Measurements from ENCODE around the gene IL12RB2.

Gene IL12RB2

DNA sequence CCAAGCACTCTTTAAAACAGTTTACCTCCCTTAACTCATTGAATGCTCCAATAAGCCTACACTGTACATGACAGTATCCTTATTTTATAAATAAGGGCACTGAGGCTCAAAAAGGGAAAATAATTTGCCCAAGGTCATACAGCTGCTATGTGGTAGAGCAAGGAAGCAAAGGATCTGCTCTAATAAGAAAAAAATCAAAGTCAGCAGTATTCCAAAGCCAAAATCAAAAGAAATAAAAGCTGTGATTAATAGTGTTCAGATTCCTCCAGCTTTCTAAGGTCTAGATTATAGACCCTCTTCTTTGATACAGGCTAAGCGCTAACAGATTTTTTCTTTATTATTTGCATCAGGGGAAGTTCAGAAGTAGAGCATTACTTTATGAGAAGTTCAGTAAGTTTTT is 39.3 kb downstream of the IL12RB2 start:
- Histone ChIP-seq H3K9me3 (no peaks in the 10 kb centered on the region), H3K27me3 (ENCODE audit: low read depth) (no peaks in the 10 kb centered on the region), H3K36me3 (replicated peaks) (no peaks in the 10 kb centered on the region), H3K4me3 (no peak overlapping the region), H3K4me1 (peaks cover 12% of the 10 kb centered on the region)
- in situ Hi-C loops (cut with MboI; ENCODE audit: low sequenced_read_pairs) = loop anchor here (5.0 kb wide), 1 partner anchor 145 kb away; no protein-coding TSS in a partner anchor
- no peak for DNase-seq (ENCODE audit: low spot score in 2 of 2)

GRCh38 chr1:67347688-67348472 is 40.2 kb downstream of the IL12RB2 start:
- Histone ChIP-seq H3K4me1 (peaks cover 8% of the 10 kb centered on the region), H3K36me3 (replicated peaks) (no peaks in the 10 kb centered on the region), H3K27me3 (ENCODE audit: low read depth) (no peaks in the 10 kb centered on the region), H3K4me3 (no peak overlapping the region), H3K9me3 (no peaks in the 10 kb centered on the region)
- DNase-seq (ENCODE audit: low spot score in 2 of 2) = peak; percentile 60 to 65
- in situ Hi-C loops (cut with MboI; ENCODE audit: low sequenced_read_pairs) = loop anchor here (5.0 kb wide), 1 partner anchor 144 kb away; no protein-coding TSS in a partner anchor

DNA sequence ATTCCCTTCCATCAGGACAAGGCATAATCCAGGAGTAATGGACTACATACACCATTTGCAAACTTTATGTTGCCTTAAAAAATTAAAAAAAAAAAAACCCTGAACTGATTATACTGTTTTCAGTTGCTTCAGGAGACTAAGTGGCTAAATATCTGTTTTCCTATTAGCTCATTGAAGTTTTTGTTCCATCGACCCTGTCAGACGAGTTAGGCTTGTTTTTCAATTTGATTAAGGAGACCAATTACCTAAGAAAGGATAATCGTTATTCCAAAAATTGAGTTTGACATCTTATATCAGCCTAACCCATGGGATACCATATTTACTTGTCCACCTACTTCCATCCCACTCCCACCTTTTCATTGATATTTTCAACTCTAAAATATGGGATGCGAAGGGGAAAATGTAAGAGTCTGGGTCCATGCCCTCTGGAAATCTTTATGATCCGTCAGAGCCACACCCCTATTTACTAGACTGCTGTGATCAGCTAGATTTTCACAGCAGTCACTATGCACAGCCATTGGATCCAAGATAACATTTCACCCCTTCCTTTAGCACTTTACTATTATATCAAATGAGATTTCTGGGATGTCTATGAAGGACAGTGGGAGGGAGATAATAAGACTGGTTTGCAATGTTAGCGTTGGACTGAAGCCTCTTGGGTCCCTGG is 41.0 kb downstream of the IL12RB2 start:
- Histone ChIP-seq H3K9me3 (no peaks in the 10 kb centered on the region), H3K4me3 (no peak overlapping the region), H3K36me3 (replicated peaks) (no peaks in the 10 kb centered on the region), H3K4me1 (peaks cover 8% of the 10 kb centered on the region; the same call in 1 of the 2 replicates), H3K27me3 (ENCODE audit: low read depth) (no peaks in the 10 kb centered on the region)
- DNase-seq (ENCODE audit: low spot score in 2 of 2) = no peak
- in situ Hi-C loops (cut with MboI; ENCODE audit: low sequenced_read_pairs) = loop anchor here (5.0 kb wide), 1 partner anchor 144 kb away; no protein-coding TSS in a partner anchor

DNA sequence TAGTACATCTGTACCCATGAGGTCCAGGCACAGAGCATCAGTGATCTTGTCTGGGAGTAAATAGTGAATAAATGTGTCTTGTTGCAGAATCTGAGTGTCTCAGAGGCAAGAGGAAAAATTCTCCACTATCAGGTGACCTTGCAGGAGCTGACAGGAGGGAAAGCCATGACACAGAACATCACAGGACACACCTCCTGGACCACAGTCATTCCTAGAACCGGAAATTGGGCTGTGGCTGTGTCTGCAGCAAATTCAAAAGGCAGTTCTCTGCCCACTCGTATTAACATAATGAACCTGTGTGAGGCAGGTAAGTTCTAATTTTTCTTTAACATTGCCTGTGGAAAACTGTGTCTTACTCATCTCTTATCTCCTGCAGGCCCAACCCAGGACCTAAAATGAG is 43.1 kb downstream of the IL12RB2 start:
- Histone ChIP-seq H3K9me3 (no peaks in the 10 kb centered on the region), H3K27me3 (ENCODE audit: low read depth) (no peaks in the 10 kb centered on the region), H3K4me3 (no peak overlapping the region), H3K36me3 (replicated peaks) (no peaks in the 10 kb centered on the region), H3K4me1 (no peaks in the 10 kb centered on the region)
- in situ Hi-C loops (cut with MboI; ENCODE audit: low sequenced_read_pairs) = no loop called here
- no peak for DNase-seq (ENCODE audit: low spot score in 2 of 2)

DNA sequence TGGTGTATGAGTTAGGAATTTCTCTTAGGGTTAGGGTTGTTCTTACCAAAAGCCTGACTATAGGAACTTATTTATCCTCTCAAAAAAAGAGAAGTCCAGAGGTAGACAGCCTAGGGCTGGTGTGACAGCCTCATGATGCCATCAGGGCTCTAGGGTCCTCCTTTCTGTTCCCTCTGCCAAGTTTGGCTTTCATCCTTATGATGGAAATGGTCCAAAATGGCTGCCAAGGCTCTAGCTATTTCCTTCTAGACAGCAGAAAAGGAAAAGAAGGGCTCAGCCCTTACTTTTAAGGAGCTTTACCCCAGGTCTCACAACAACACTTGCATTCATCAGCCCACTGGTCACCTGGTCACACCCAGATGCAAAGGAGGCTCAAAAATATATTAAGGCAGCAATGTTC is 44.5 kb downstream of the IL12RB2 start:
- no peaks in the 10 kb centered on the region for H3K36me3 ChIP-seq (replicated peaks)
- in situ Hi-C loops (cut with MboI; ENCODE audit: low sequenced_read_pairs) = no loop called here
- no peaks in the 10 kb centered on the region for H3K27me3 ChIP-seq (ENCODE audit: low read depth)
- H3K9me3 ChIP-seq = no peaks in the 10 kb centered on the region
- DNase-seq (ENCODE audit: low spot score in 2 of 2) = no peak
- H3K4me3 ChIP-seq = no peak overlapping the region
- H3K4me1 ChIP-seq = no peaks in the 10 kb centered on the region

DNA sequence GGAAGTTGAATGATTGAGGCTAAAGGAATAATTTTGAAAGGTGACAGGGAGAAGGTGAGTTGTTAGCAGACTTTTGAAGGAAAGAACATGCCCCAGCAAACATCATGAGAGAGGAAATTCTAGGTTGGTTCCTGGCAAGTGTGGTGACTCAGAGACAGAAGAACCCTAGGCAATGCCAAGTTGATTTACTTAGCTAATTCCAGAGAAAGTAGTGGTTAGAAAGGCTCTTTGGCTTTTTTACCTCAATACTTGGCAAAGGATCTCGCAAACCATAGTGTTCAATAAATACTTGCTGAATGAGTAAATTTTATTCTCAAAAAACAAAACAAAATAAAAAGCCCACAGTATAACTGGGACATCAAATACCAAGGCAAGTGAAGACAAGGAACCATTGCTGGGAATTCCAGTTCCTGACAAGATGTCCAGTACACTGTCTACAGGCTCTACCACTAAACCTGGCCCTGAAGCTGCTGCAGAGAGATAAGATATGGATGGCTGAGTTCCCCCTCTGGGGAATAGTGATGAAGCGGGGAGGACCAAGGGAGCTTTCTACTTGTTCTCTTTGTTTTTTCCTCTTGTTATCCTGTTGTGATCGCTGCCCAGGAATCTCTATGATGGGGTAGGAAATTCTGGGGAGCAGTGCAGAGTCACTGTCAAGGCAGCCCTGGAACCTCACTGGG is 48.2 kb downstream of the IL12RB2 start:
- Histone ChIP-seq H3K36me3 (replicated peaks) (no peaks in the 10 kb centered on the region), H3K9me3 (no peaks in the 10 kb centered on the region), H3K4me3 (no peak overlapping the region), H3K27me3 (ENCODE audit: low read depth) (no peaks in the 10 kb centered on the region), H3K4me1 (no peaks in the 10 kb centered on the region)
- in situ Hi-C loops (cut with MboI; ENCODE audit: low sequenced_read_pairs) = no loop called here
- DNase-seq (ENCODE audit: low spot score in 2 of 2) = no peak

GRCh38 chr1:67359592-67359991 is 51.9 kb downstream of the IL12RB2 start:
- no peaks in the 10 kb centered on the region for H3K36me3 ChIP-seq (replicated peaks)
- in situ Hi-C loops (cut with MboI; ENCODE audit: low sequenced_read_pairs) = no loop called here
- H3K4me1 ChIP-seq = no peaks in the 10 kb centered on the region

GRCh38 chr1:67361641-67362040 is 54.0 kb downstream of the IL12RB2 start:
- no peak for DNase-seq (ENCODE audit: low spot score in 2 of 2)
- H3K27me3 ChIP-seq (ENCODE audit: low read depth) = no peaks in the 10 kb centered on the region
- H3K9me3 ChIP-seq = no peaks in the 10 kb centered on the region
- H3K4me1 ChIP-seq = peaks cover 2% of the 10 kb centered on the region
- H3K36me3 ChIP-seq (replicated peaks) = no peaks in the 10 kb centered on the region
- in situ Hi-C loops (cut with MboI; ENCODE audit: low sequenced_read_pairs) = no loop called here
- no peak overlapping the region for H3K4me3 ChIP-seq

More at GRCh38 chr1:67359592-67359991, 51.9 kb downstream of the IL12RB2 start:
- H3K4me3 ChIP-seq = no peak overlapping the region
- no peak for DNase-seq (ENCODE audit: low spot score in 2 of 2)
- no peaks in the 10 kb centered on the region for H3K9me3 ChIP-seq
- H3K27me3 ChIP-seq (ENCODE audit: low read depth) = no peaks in the 10 kb centered on the region

DNA sequence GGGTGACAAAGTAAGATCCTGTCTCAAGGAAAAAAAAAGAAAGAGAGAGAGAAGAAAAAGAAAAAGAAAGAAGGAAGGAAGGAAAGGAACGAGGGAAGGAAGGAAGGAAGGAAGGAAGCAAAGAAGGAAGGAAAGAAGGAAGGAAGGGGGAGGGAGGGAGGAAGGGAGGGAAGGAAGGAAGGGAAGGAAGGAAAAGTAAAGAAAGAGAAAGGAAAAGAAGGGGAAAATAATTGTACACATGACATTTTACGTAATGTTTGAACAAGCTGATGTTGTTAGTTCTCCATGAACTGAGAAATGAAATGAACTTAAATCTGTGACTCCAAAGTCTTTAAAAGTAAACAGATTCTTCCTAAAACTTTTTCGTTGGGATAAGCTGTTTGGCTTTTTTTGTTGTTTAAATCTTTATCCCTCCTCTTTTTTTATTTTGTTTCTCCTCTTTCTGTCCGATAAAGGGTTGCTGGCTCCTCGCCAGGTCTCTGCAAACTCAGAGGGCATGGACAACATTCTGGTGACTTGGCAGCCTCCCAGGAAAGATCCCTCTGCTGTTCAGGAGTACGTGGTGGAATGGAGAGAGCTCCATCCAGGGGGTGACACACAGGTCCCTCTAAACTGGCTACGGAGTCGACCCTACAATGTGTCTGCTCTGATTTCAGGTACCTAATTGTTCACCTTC is 59.8 kb downstream of the IL12RB2 start:
- Histone ChIP-seq H3K9me3 (no peaks in the 10 kb centered on the region), H3K4me3 (no peak overlapping the region), H3K4me1 (peaks cover 16% of the 10 kb centered on the region), H3K27me3 (ENCODE audit: low read depth) (no peaks in the 10 kb centered on the region), H3K36me3 (replicated peaks) (no peaks in the 10 kb centered on the region)
- DNase-seq (ENCODE audit: low spot score in 2 of 2) = peak; percentile 20 to 79
- in situ Hi-C loops (cut with MboI; ENCODE audit: low sequenced_read_pairs) = no loop called here

- no peak for DNase-seq (ENCODE audit: low spot score in 2 of 2)
- no peak overlapping the region for H3K4me3 ChIP-seq
- in situ Hi-C loops (cut with MboI; ENCODE audit: low sequenced_read_pairs) = no loop called here
- H3K4me1 ChIP-seq = peaks cover 16% of the 10 kb centered on the region
- H3K27me3 ChIP-seq (ENCODE audit: low read depth) = no peaks in the 10 kb centered on the region
- no peaks in the 10 kb centered on the region for H3K9me3 ChIP-seq
- H3K36me3 ChIP-seq (replicated peaks) = no peaks in the 10 kb centered on the region
Observed at GRCh38 chr1:67368046-67368514, 60.4 kb downstream of the IL12RB2 start.

- Histone ChIP-seq H3K4me3 (no peak overlapping the region), H3K9me3 (no peaks in the 10 kb centered on the region), H3K27me3 (ENCODE audit: low read depth) (no peaks in the 10 kb centered on the region), H3K4me1 (peaks cover 16% of the 10 kb centered on the region), H3K36me3 (replicated peaks) (no peaks in the 10 kb centered on the region)
- no peak for DNase-seq (ENCODE audit: low spot score in 2 of 2)
- in situ Hi-C loops (cut with MboI; ENCODE audit: low sequenced_read_pairs) = no loop called here
Observed at GRCh38 chr1:67371043-67371442, 63.4 kb downstream of the IL12RB2 start.

DNA sequence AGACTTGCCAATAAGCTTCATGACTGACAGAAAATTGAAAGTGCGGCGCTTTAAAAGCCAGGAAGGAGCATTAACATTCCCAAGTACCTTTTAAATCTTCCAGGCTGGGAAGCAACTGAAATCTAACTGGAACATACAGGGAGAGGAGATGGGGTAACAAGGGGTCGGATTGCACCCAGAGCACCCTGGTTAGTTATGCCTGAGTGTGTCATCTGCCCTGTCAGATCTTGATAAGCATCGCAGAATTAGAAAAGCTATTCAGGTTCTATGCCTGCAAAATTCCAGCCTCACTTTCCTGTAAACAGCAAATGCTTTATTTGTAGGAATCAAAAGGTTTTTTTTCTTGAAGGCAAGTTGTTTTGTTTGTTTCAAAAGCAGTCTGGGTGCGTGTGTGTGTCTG is 64.0 kb downstream of the IL12RB2 start:
- DNase-seq (ENCODE audit: low spot score in 2 of 2) = no peak
- H3K4me1 ChIP-seq = peaks cover 14% of the 10 kb centered on the region
- no peak overlapping the region for H3K4me3 ChIP-seq

GRCh38 chr1:67372136-67372535 is 64.5 kb downstream of the IL12RB2 start:
- no peaks in the 10 kb centered on the region for H3K27me3 ChIP-seq (ENCODE audit: low read depth)
- peaks cover 12% of the 10 kb centered on the region for H3K4me1 ChIP-seq
- no peak overlapping the region for H3K4me3 ChIP-seq
- no peaks in the 10 kb centered on the region for H3K9me3 ChIP-seq
- DNase-seq (ENCODE audit: low spot score in 2 of 2) = no peak
- H3K36me3 ChIP-seq (replicated peaks) = no peaks in the 10 kb centered on the region
- in situ Hi-C loops (cut with MboI; ENCODE audit: low sequenced_read_pairs) = no loop called here

More for the DNA sequence above, 64.0 kb downstream of the IL12RB2 start:
- Histone ChIP-seq H3K36me3 (replicated peaks) (no peaks in the 10 kb centered on the region), H3K27me3 (ENCODE audit: low read depth) (no peaks in the 10 kb centered on the region), H3K9me3 (no peaks in the 10 kb centered on the region)
- in situ Hi-C loops (cut with MboI; ENCODE audit: low sequenced_read_pairs) = no loop called here

Measured in HAP-1 (cell line).